ENCODE results near the gene SLIT1.
"Not testable (repeated sequence)": the region's sequence is repeated elsewhere in the genome, so short reads cannot be mapped to it uniquely, and the experiment has no call there.

Gene SLIT1

GRCh38 chr10:97105303-97105702 lies 80.5 kb downstream of the SLIT1 start:
- no peak for DNase-seq

- DNase-seq, result no peak
Measured at GRCh38 chr10:97103316-97104080, 82.3 kb downstream of the SLIT1 start.

- DNase-seq, result no peak
Measured at GRCh38 chr10:97102441-97102840, 83.3 kb downstream of the SLIT1 start.

- DNase-seq, result no peak
Measured at GRCh38 chr10:97101166-97101940, 84.4 kb downstream of the SLIT1 start.

- no peak for DNase-seq
Measured at GRCh38 chr10:97100657-97101056, 85.1 kb downstream of the SLIT1 start.

- DNase-seq, result no peak
Measured at GRCh38 chr10:97099868-97100267, 85.9 kb downstream of the SLIT1 start.

- no peak for DNase-seq
Measured at GRCh38 chr10:97099089-97099488, 86.7 kb downstream of the SLIT1 start.

GRCh38 chr10:97097084-97097433 lies 88.7 kb downstream of the SLIT1 start:
- DNase-seq, result no peak

GRCh38 chr10:97096261-97097083 lies 89.3 kb downstream of the SLIT1 start:
- DNase-seq, result no peak

- DNase-seq, result peak; percentile 51
Measured at GRCh38 chr10:97095701-97096260, 90.0 kb downstream of the SLIT1 start.

GRCh38 chr10:97090644-97091043 lies 95.1 kb downstream of the SLIT1 start:
- no peak for DNase-seq

GRCh38 chr10:97090035-97090434 lies 95.7 kb downstream of the SLIT1 start:
- no peak for DNase-seq

- no peak for DNase-seq
Measured at GRCh38 chr10:97089209-97089870, 96.4 kb downstream of the SLIT1 start.

- no peak for DNase-seq
Measured at GRCh38 chr10:97087296-97087695, 98.5 kb downstream of the SLIT1 start.

- no peak for DNase-seq
Measured at GRCh38 chr10:97086530-97086929, 99.2 kb downstream of the SLIT1 start.

- DNase-seq, result no peak
Measured at GRCh38 chr10:97083228-97083829, 102.4 kb downstream of the SLIT1 start.

- DNase-seq, result not testable (repeated sequence)
Measured at GRCh38 chr10:97082575-97082974, 103.2 kb downstream of the SLIT1 start.

GRCh38 chr10:97081621-97082235 lies 104.0 kb downstream of the SLIT1 start:
- no peak for DNase-seq

GRCh38 chr10:97080051-97080776 lies 105.5 kb downstream of the SLIT1 start:
- DNase-seq, result no peak

GRCh38 chr10:97079448-97079847 lies 106.3 kb downstream of the SLIT1 start:
- no peak for DNase-seq

GRCh38 chr10:97078938-97079445 lies 106.8 kb downstream of the SLIT1 start:
- no peak for DNase-seq
